HFFc6 (cell line): Measurements from ENCODE around the gene FBXL16. TPM values are rescaled to one million over a fixed set of nuclear protein-coding genes. Genes with fewer than 3 reads are reported as not detected.
A peak's percentile ranks its signal among the peaks of the same experiment; 100 is the strongest.

Experiments
- DNase-seq: peaks from one replicate; pipeline ENCODE4 v3.0.0-alpha.2; 2018
- H3K27ac Mint-ChIP-seq: 2 replicates; pipeline ENCODE4 v1.8.0; 2020; ENCODE audit warnings: mild to moderate bottlenecking, mixed read lengths
- H3K27me3 Mint-ChIP-seq: 2 replicates; pipeline ENCODE4 v1.8.0; 2021; ENCODE audit warnings: mild to moderate bottlenecking, moderate library complexity, mixed read lengths; ENCODE audit not compliant: insufficient read depth
- H3K36me3 Mint-ChIP-seq: 2 replicates; pipeline ENCODE4 v1.8.0; 2021; ENCODE audit warnings: low read depth, mixed read lengths
- H3K4me1 Mint-ChIP-seq: 2 replicates; pipeline ENCODE4 v1.8.0; 2020; ENCODE audit warnings: low read depth, mixed read lengths
- H3K4me3 Mint-ChIP-seq: 2 replicates; pipeline ENCODE4 v1.8.0; 2020; ENCODE audit warnings: mild to moderate bottlenecking, moderate library complexity, mixed read lengths
- H3K9me3 Mint-ChIP-seq: 2 replicates; pipeline ENCODE4 v1.8.0; 2020; ENCODE audit warnings: mild to moderate bottlenecking, mixed read lengths
- CTCF ChIP-seq: fragments of 200-600 bp; sonication (generic); IDR thresholded peaks from 2 replicates; pipeline ENCODE4 v1.5.0; 2021; ENCODE audit warnings: antibody characterized with exemption, mild to moderate bottlenecking
- total RNA-seq, 6 experiments: library from RNA; stranded (reverse); fragmentation: NEBNext Ultra II Directional; extraction: Animal tissue kit (Norgen Biotek cat#: 25700); gene quantifications; 2 replicates in 1 of 6; 3 replicates in 5 of 6; pipeline ENCODE4 v1.2.3, GENCODE V29; 2021

FBXL16 gene
- total RNA-seq, 6 experiments from 2014 or later, result 0.05 TPM; not detected in 5

- no peak for DNase-seq
- H3K9me3 Mint-ChIP-seq, result no peaks in the 10 kb centered on the region
- no peaks in the 10 kb centered on the region for H3K36me3 Mint-ChIP-seq
- H3K4me1 Mint-ChIP-seq, result peaks cover 15% of the 10 kb centered on the region
- no peak for TF ChIP-seq CTCF
- H3K4me3 Mint-ChIP-seq, result no peak overlapping the region
- H3K27ac Mint-ChIP-seq, result no peak overlapping the region
- peaks cover 15% of the 10 kb centered on the region for H3K27me3 Mint-ChIP-seq
These were observed 18.1 kb upstream of the FBXL16 start for GRCh38 chr16:723695-724094.

- Mint-ChIP-seq H3K4me3 (no peak overlapping the region; the same call in 1 of the 2 replicates), H3K27me3 (peaks cover 16% of the 10 kb centered on the region), H3K36me3 (no peaks in the 10 kb centered on the region), H3K9me3 (no peaks in the 10 kb centered on the region), H3K4me1 (peaks cover 15% of the 10 kb centered on the region), H3K27ac (no peak overlapping the region)
- no peak for DNase-seq
- TF ChIP-seq CTCF, result no peak; the same call in 1 of the 2 replicates
These were observed 17.4 kb upstream of the FBXL16 start for GRCh38 chr16:722835-723633.

- H3K4me1 Mint-ChIP-seq, result peaks cover 15% of the 10 kb centered on the region
- no peak overlapping the region for H3K27ac Mint-ChIP-seq
- no peak for DNase-seq
- H3K36me3 Mint-ChIP-seq, result no peaks in the 10 kb centered on the region
- peaks cover 16% of the 10 kb centered on the region for H3K27me3 Mint-ChIP-seq
- TF ChIP-seq CTCF, result no peak
- H3K9me3 Mint-ChIP-seq, result no peaks in the 10 kb centered on the region
- 0 out of 2 replicates have a peak overlapping the region, but pooled peaks have one; percentile 24 for H3K4me3 Mint-ChIP-seq
These were observed 16.4 kb upstream of the FBXL16 start for GRCh38 chr16:721765-722540.

GRCh38 chr16:720990-721764 is 15.6 kb upstream of the FBXL16 start, which contains the start of gene ANTKMT:
Gene ANTKMT (plus strand): TSS chr16:721146. CDS start chr16:721275, 129 bp downstream.
- DNase-seq, result peak; percentile 50
- Mint-ChIP-seq H3K9me3 (no peaks in the 10 kb centered on the region), H3K27ac (peak within 1 kb of the TSS; percentile 84)

More at GRCh38 chr16:720990-721764, 15.6 kb upstream of the FBXL16 start, which contains the start of gene ANTKMT:
- peaks cover 16% of the 10 kb centered on the region for H3K27me3 Mint-ChIP-seq
- H3K4me1 Mint-ChIP-seq, result peaks cover 19% of the 10 kb centered on the region
- peak within 1 kb of the TSS; percentile 91 for H3K4me3 Mint-ChIP-seq
- H3K36me3 Mint-ChIP-seq, result no peaks in the 10 kb centered on the region
- 0 out of 2 replicates have a peak, but pooled peaks have one; percentile 3 for TF ChIP-seq CTCF
